K562 (cell line): Measurements from ENCODE around the gene KISS1R. TPM values are rescaled to one million over a fixed set of nuclear protein-coding genes. Genes with fewer than 3 reads are reported as not detected.

Experiments
- ATAC-seq: fragments of 200-7000 bp; cut with Tn5 transposase; 3 replicates; pipeline ENCODE4 v1.9.1; 2020; ENCODE audit warnings: moderate library complexity
- BruUV-seq: library from RNA; stranded (reverse); fragments of 400-500 nt; replicated peaks from 2 replicates; lab custom pipeline; 2021; lab: Mats Ljungman, UMichigan
- CTCF ChIA-PET: fragments of 300-600 bp; formaldehyde crosslinking; extraction: SDS; loops from one replicate; lab custom pipeline; 2021; ENCODE audit warnings: low intra/inter-chr PET ratio; lab: Yijun Ruan, JAX
- POLR2A ChIA-PET: fragments of 300-600, 350-650 bp; sonication (Branson Sonifier 250); formaldehyde crosslinking; extraction: SDS; loops from one replicate; lab custom pipeline; 2021; ENCODE audit warnings: antibody characterized with exemption, inconsistent platforms; lab: Yijun Ruan, JAX
- DNase-seq, 4 experiments: peaks; one replicate each; pipeline versions ENCODE4 v3.0.0 to v3.0.0-alpha.2; 2011 to 2018; ENCODE audit warnings: low spot score in 3 of 4, mixed read lengths in 3 of 4; ENCODE audit errors: extremely low read depth in 1 of 4
- FAIRE-seq: peaks from 2 replicates; lab custom pipeline; 2011; peaks lifted over from hg19 to GRCh38; lab: Jason Lieb, UNC
- H2AFZ ChIP-seq: 2 replicates; pipeline ENCODE4 v1.6.0; 2011; ENCODE audit warnings: low read depth, low read length, control low read depth, inconsistent platforms
- H3K27ac ChIP-seq: fragments of 200-600 bp; 3 replicates; pipeline ENCODE4 v1.8.0; 2011; ENCODE audit warnings: low read depth, mild to moderate bottlenecking, control low read depth, inconsistent platforms, low read length, moderate library complexity, mixed read lengths; ENCODE audit errors: extremely low read depth
- H3K27me3 ChIP-seq, 2 experiments: fragments of 300-600 bp in 1 of 2; 2 replicates in 1 of 2; 3 replicates in 1 of 2; pipeline versions ENCODE4 v1.6.0 to v1.8.0; 2011; ENCODE audit warnings: inconsistent platforms in 2 of 2, low read length in 2 of 2, mild to moderate bottlenecking in 1 of 2, mixed read lengths in 1 of 2, moderate library complexity in 1 of 2; ENCODE audit not compliant: control insufficient read depth in 2 of 2, insufficient read depth in 2 of 2
- H3K36me3 ChIP-seq: fragments of 300-600 bp; 3 replicates; pipeline ENCODE4 v1.8.0; 2011; ENCODE audit warnings: mild to moderate bottlenecking, low read length, inconsistent platforms; ENCODE audit not compliant: control insufficient read depth, insufficient read depth
- H3K4me1 ChIP-seq, 2 experiments: fragments of 200-600 bp in 1 of 2; replicated peaks in 1 of 2; 2 replicates in 1 of 2; 3 replicates in 1 of 2; pipeline versions ENCODE4 v1.5.1 to v1.8.0; 2011; ENCODE audit warnings: inconsistent platforms in 2 of 2, low read length in 2 of 2, mild to moderate bottlenecking in 1 of 2, mixed read lengths in 1 of 2, moderate library complexity in 1 of 2; ENCODE audit not compliant: control insufficient read depth in 2 of 2, insufficient read depth in 2 of 2
- H3K4me2 ChIP-seq: 2 replicates; pipeline ENCODE4 v1.6.1; 2011; ENCODE audit warnings: low read length, control low read depth, inconsistent platforms, mixed read lengths; ENCODE audit not compliant: insufficient read depth
- H3K4me3 ChIP-seq: fragments of 200-600 bp; sonication (generic), shearing (Covaris generic); 2 replicates; pipeline ENCODE4 v1.5.1; 2016; ENCODE audit warnings: control low read depth, inconsistent platforms
- H3K79me2 ChIP-seq: fragments of 200-600 bp; 3 replicates; pipeline ENCODE4 v1.8.0; 2011; ENCODE audit warnings: low read length, inconsistent platforms; ENCODE audit not compliant: control insufficient read depth, insufficient read depth
- H3K9ac ChIP-seq, 2 experiments: 2 replicates each; pipeline versions ENCODE4 v1.6.0 to v1.6.1; 2011; ENCODE audit warnings: low read depth in 2 of 2, low read length in 2 of 2, control low read depth in 1 of 2, inconsistent platforms in 1 of 2, mild to moderate bottlenecking in 1 of 2, mixed read lengths in 1 of 2; ENCODE audit not compliant: insufficient read depth in 1 of 2
- H3K9me1 ChIP-seq: one replicate; pipeline ENCODE4 v1.6.0; 2011; ENCODE audit warnings: inconsistent platforms, mild to moderate bottlenecking, low read length, moderate library complexity; ENCODE audit not compliant: control insufficient read depth, insufficient read depth
- H3K9me3 ChIP-seq: replicated peaks from 2 replicates; pipeline ENCODE4 v1.5.1; 2011; ENCODE audit warnings: low read depth, low read length, inconsistent platforms; ENCODE audit not compliant: control insufficient read depth, insufficient read depth
- H4K20me1 ChIP-seq: replicated peaks from 2 replicates; pipeline ENCODE4 v1.6.1; 2011; ENCODE audit warnings: low read length, inconsistent platforms, mixed read lengths; ENCODE audit not compliant: control insufficient read depth, insufficient read depth
- BCOR ChIP-seq: fragments of 450-650 bp; IDR thresholded peaks from 2 replicates; pipeline ENCODE4 v1.6.1; 2016
- BHLHE40 ChIP-seq: IDR thresholded peaks from 2 replicates; pipeline ENCODE4 v1.6.1; 2011; ENCODE audit warnings: low read length, improper control_type of control experiment
- GATA2 ChIP-seq: sonication (generic); formaldehyde crosslinking; IDR thresholded peaks from 2 replicates; pipeline ENCODE4 v1.4.0; 2020; ENCODE audit warnings: mild to moderate bottlenecking, missing genetic modification reagents
- MIER1 ChIP-seq: fragments of 450-650 bp; IDR thresholded peaks from 2 replicates; pipeline ENCODE4 v1.6.1; 2016; ENCODE audit warnings: antibody characterized with exemption, mild to moderate bottlenecking, low read depth
- NR3C1 ChIP-seq: sonication (generic); formaldehyde crosslinking; IDR thresholded peaks from 2 replicates; pipeline ENCODE4 v1.8.1; 2022; ENCODE audit warnings: missing genetic modification reagents
- POLR2AphosphoS2 ChIP-seq: IDR thresholded peaks from 2 replicates; pipeline ENCODE4 v1.6.1; 2012; ENCODE audit warnings: low read length, improper control_type of control experiment
- RBM25 ChIP-seq: fragments of 200-400 bp; formaldehyde crosslinking; IDR thresholded peaks from 2 replicates; pipeline ENCODE4 v1.6.1; 2018; ENCODE audit warnings: low read length, low read depth, moderate library complexity; ENCODE audit not compliant: severe bottlenecking
- SIRT6 ChIP-seq: IDR thresholded peaks from one replicate; pipeline ENCODE4 v1.6.1; 2012; ENCODE audit warnings: low read depth, mild to moderate bottlenecking, control low read depth, inconsistent platforms, low read length, moderate library complexity
- TFAP4 ChIP-seq: sonication (generic); formaldehyde crosslinking; IDR thresholded peaks from 2 replicates; pipeline ENCODE4 v1.8.0; 2022; ENCODE audit warnings: missing genetic modification reagents, mild to moderate bottlenecking, moderate library complexity, borderline replicate concordance
- TRIM28 ChIP-seq: fragments of 450-650 bp; IDR thresholded peaks from 2 replicates; pipeline ENCODE4 v1.6.1; 2017
- ZNF224 ChIP-seq: sonication (generic); formaldehyde crosslinking; IDR thresholded peaks from 2 replicates; pipeline ENCODE4 v1.8.0; 2022; ENCODE audit warnings: mild to moderate bottlenecking, missing genetic modification reagents
- ZNF561 ChIP-seq: fragments of 450-650 bp; formaldehyde crosslinking; conservative IDR thresholded peaks from 2 replicates; pipeline ENCODE4 v1.4.0; 2020; ENCODE audit warnings: mild to moderate bottlenecking, moderate library complexity
- WGBS: fragments of 100-300 bp; shearing (Covaris generic); methylation state at CpG from one replicate; pipeline ENCODE4 v1.1.6; 2016; ENCODE audit warnings: low coverage, mixed read lengths; ENCODE audit not compliant: insufficient coverage; ENCODE audit errors: missing lambda C conversion rate; 5-methylcytosine and 5-hydroxymethylcytosine counted together
- in situ Hi-C: fragments of 300-500 bp; cut with MboI; formaldehyde crosslinking; loops from 4 replicates; pipeline ENCODE4 v1.15.0; 2018; ENCODE audit warnings: inconsistent platforms, mixed read lengths
- intact Hi-C: fragments of 100-400 bp; cut with micrococcal nuclease; formaldehyde crosslinking; loops from 2 replicates; pipeline ENCODE4 v1.14.2; 2022
- polyA plus RNA-seq, 8 experiments: library from polyadenylated mRNA; depleted of rRNA in 4 of 8; stranded (reverse) in 5 of 8; unstranded in 3 of 8; fragments of >200 nt; fragmentation: Nextera tagmentation in 2 of 8; fragmentation: Illumina TruSeq in 1 of 8; extraction: Ambion mirVana in 2 of 8; extraction: Trizol in 1 of 8; gene quantifications; 2 replicates each; pipeline versions ENCODE4 v1.2.1 to v1.2.3, GENCODE V29; 2011 to 2014; ENCODE audit warnings: inconsistent platforms in 1 of 8, missing spikeins in 1 of 8
- total RNA-seq, 7 experiments: library from RNA; depleted of rRNA in 6 of 7; stranded (reverse); fragments of >200 nt in 6 of 7; fragmentation: Illumina TruSeq in 2 of 7; extraction: Trizol in 2 of 7; gene quantifications; 2 replicates each; pipeline versions ENCODE4 v1.2.1 to v1.2.3, GENCODE V29; 2011 to 2021; ENCODE audit warnings: low replicate concordance in 1 of 7
- TF ChIP-seq, protein P1 (sequence below), 2 experiments: fragments of 450-650 bp in 1 of 2; sonication (generic) in 1 of 2; formaldehyde crosslinking; conservative IDR thresholded peaks; 2 replicates each; pipeline versions ENCODE4 v1.4.0 to v1.8.1; 2020 to 2022; ENCODE audit warnings: mild to moderate bottlenecking in 1 of 2, missing genetic modification reagents in 1 of 2
- TF ChIP-seq, protein P2 (sequence below): fragments of 450-650 bp; formaldehyde crosslinking; IDR thresholded peaks from 2 replicates; pipeline ENCODE4 v1.4.0; 2022; ENCODE audit warnings: missing genetic modification characterization
- TF ChIP-seq, protein P3 (sequence below), 2 experiments: fragments of 450-650 bp; conservative IDR thresholded peaks; 2 replicates each; pipeline ENCODE4 v1.6.1; 2017; ENCODE audit warnings: mild to moderate bottlenecking in 2 of 2, moderate library complexity in 2 of 2

Gene KISS1R
- total and polyA plus RNA-seq, 9 of the 15 experiments (the other 6 are each of a cell fraction or from before 2014, with no cell fraction given): 0.37 to 39.4 (median 2.0) TPM

- H3K9me1 ChIP-seq: no peaks in the 10 kb centered on the region
- H3K4me3 ChIP-seq: no peak overlapping the region
- ChIA-PET POLR2A (interaction anchor here (0.6 to 1.1 kb wide), 3 partner anchors 64 to 312 kb away, joined by 3 to 4 read pairs (median 3); partner anchors contain the start of genes CIRBP and RNU6-2), CTCF (no interaction called here)
- no peak overlapping the region for H3K4me2 ChIP-seq
- DNase-seq (no peak), ATAC-seq (no peak), FAIRE-seq (no peak)
- H3K4me1 ChIP-seq: peaks cover 71 to 97% of the 10 kb centered on the region in 2 experiments
- no TSS peak for BruUV-seq
- H3K27me3 ChIP-seq: no peaks in the 10 kb centered on the region
- peaks cover 79% of the 10 kb centered on the region for H3K79me2 ChIP-seq
- peaks cover 37% of the 10 kb centered on the region; the same call in 1 of the 3 replicates for H3K36me3 ChIP-seq
- H4K20me1 ChIP-seq: no peaks in the 10 kb centered on the region
- no peak overlapping the region for H2AFZ ChIP-seq
- H3K9me3 ChIP-seq: no peaks in the 10 kb centered on the region
- peak overlapping the region in 1 of 2 experiments; percentile 57; a peak in 1 of 4 replicates for H3K9ac ChIP-seq
- in situ Hi-C loops: no loop called here
- intact Hi-C loops: no loop called here
- no peak overlapping the region; the same call in 2 of the 3 replicates for H3K27ac ChIP-seq
- 61% methylated on average over 11 of the region's 27 CpGs for WGBS
- peak; percentile 59 for TF ChIP-seq RBM25
- no peak for TF ChIP-seq NR3C1
- peak; percentile 55; the same call in 1 of the 2 replicates for TF ChIP-seq TFAP4
- TF ChIP-seq POLR2AphosphoS2: no peak
- peak; percentile 99 for TF ChIP-seq MIER1
- TF ChIP-seq SIRT6: no peak
- TF ChIP-seq GATA2 (CRISPR knock-in tag): no peak
- TF ChIP-seq, protein P1, sequence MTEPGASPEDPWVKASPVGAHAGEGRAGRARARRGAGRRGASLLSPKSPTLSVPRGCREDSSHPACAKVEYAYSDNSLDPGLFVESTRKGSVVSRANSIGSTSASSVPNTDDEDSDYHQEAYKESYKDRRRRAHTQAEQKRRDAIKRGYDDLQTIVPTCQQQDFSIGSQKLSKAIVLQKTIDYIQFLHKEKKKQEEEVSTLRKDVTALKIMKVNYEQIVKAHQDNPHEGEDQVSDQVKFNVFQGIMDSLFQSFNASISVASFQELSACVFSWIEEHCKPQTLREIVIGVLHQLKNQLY (CRISPR knock-in tag; conservative IDR thresholded peaks at IDR 0.05): no peak
- TF ChIP-seq, protein P2, sequence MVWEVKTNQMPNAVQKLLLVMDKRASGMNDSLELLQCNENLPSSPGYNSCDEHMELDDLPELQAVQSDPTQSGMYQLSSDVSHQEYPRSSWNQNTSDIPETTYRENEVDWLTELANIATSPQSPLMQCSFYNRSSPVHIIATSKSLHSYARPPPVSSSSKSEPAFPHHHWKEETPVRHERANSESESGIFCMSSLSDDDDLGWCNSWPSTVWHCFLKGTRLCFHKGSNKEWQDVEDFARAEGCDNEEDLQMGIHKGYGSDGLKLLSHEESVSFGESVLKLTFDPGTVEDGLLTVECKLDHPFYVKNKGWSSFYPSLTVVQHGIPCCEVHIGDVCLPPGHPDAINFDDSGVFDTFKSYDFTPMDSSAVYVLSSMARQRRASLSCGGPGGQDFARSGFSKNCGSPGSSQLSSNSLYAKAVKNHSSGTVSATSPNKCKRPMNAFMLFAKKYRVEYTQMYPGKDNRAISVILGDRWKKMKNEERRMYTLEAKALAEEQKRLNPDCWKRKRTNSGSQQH (CRISPR knock-in tag): no peak
- TF ChIP-seq TRIM28: no peak
- TF ChIP-seq BCOR: peak; percentile 53; the same call in 1 of the 2 replicates
- TF ChIP-seq, protein P3, sequence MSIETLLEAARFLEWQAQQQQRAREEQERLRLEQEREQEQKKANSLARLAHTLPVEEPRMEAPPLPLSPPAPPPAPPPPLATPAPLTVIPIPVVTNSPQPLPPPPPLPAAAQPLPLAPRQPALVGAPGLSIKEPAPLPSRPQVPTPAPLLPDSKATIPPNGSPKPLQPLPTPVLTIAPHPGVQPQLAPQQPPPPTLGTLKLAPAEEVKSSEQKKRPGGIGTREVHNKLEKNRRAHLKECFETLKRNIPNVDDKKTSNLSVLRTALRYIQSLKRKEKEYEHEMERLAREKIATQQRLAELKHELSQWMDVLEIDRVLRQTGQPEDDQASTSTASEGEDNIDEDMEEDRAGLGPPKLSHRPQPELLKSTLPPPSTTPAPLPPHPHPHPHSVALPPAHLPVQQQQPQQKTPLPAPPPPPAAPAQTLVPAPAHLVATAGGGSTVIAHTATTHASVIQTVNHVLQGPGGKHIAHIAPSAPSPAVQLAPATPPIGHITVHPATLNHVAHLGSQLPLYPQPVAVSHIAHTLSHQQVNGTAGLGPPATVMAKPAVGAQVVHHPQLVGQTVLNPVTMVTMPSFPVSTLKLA (conservative IDR thresholded peaks at IDR 0.05): no peak
- TF ChIP-seq BHLHE40: no peak
- TF ChIP-seq ZNF224 (CRISPR knock-in tag): no peak
- no peak for TF ChIP-seq ZNF561 (CRISPR knock-in tag)
These were observed 39.8 kb downstream of the KISS1R start for GRCh38 chr19:956766-957440.
